Ishikawa (cell line): ENCODE results near the gene MLN.

Experiments used
- CEBPB ChIP-seq: IDR thresholded peaks from 2 replicates; pipeline ENCODE4 v1.6.1; 2012
- CREB1 ChIP-seq: IDR thresholded peaks from 2 replicates; pipeline ENCODE4 v1.6.1; 2012; ENCODE audit warnings: low read depth
- EGR1 ChIP-seq: IDR thresholded peaks from 2 replicates; pipeline ENCODE4 v1.6.1; 2012
- EP300 ChIP-seq: IDR thresholded peaks from 2 replicates; pipeline ENCODE4 v1.6.1; 2012; ENCODE audit warnings: borderline replicate concordance
- FOXM1 ChIP-seq: IDR thresholded peaks from 2 replicates; pipeline ENCODE4 v1.6.1; 2012; ENCODE audit warnings: low read depth, borderline replicate concordance
- NFIC ChIP-seq: IDR thresholded peaks from 2 replicates; pipeline ENCODE4 v1.6.1; 2012
- RAD21 ChIP-seq: IDR thresholded peaks from 2 replicates; pipeline ENCODE4 v1.6.1; 2012; ENCODE audit warnings: low read depth
- TAF1 ChIP-seq: IDR thresholded peaks from 2 replicates; pipeline ENCODE4 v1.6.1; 2012; ENCODE audit warnings: low read depth, mild to moderate bottlenecking
- TCF12 ChIP-seq: IDR thresholded peaks from 2 replicates; pipeline ENCODE4 v1.6.1; 2012; ENCODE audit warnings: low read depth
- TEAD4 ChIP-seq: IDR thresholded peaks from 2 replicates; pipeline ENCODE4 v1.6.1; 2012
- YY1 ChIP-seq: IDR thresholded peaks from 2 replicates; pipeline ENCODE4 v1.6.1; 2012; ENCODE audit warnings: low read depth
- ZBTB7A ChIP-seq: IDR thresholded peaks from 2 replicates; pipeline ENCODE4 v1.6.1; 2012; ENCODE audit warnings: low read depth
- TF ChIP-seq, protein P1 (sequence below): IDR thresholded peaks from 2 replicates; pipeline ENCODE4 v1.6.1; 2012; ENCODE audit warnings: low read depth, mild to moderate bottlenecking
- TF ChIP-seq, protein P2 (sequence below): IDR thresholded peaks from 2 replicates; pipeline ENCODE4 v1.6.1; 2012
- TF ChIP-seq, protein P3 (sequence below): IDR thresholded peaks from 2 replicates; pipeline ENCODE4 v1.6.1; 2012

Gene MLN

DNA sequence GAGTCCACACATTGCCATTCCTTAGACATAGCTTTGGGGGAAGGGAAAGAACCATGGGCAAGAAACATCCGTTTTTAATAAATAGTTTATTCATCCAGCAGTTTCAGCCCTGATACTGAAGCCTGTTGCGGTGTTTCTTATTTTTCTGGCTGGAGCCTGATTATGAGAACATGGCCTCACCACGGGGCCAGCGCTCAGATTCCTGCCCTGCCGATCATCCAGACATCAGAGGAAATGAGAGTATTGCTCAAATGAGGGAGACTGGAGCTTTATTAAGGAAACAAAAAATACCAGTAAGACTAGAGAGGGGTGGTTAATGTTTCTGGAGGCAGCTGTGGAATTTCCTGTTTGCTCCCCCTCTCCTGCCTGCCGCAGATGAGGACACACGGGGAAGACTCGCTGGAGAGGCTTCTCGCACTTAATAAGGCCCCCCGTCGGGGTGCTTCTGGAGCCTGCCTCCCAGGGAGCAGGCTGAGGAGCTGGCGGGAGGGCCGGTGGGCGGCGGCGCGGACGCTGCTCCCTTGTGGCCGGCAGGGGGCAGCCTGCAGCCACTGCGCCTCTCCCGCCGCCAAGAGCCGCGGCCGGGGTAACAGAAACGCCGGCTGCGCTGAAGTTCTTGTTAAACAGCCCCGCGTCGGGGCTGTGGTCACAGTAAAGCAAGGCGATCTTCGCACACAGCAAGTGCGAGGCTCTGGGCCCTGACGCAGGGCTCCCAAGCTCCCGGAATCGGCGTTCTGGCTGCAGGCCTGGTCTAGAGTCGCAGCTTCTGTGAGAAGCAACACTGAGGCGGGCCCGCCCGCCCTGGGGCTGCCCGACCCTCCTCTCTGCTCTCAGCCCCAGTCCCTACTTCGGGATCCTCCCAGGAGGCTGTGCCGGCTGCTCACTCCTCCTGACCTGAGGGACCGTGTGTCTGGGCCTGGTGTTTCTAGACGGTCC is 32.4 kb downstream of the MLN start:
- TF ChIP-seq YY1 (no peak; the same call in 1 of the 2 replicates), TEAD4 (peak; percentile 68), ZBTB7A (0 out of 2 replicates have a peak, but pooled peaks have one; percentile 32), TCF12 (peak; percentile 38; the same call in 1 of the 2 replicates), FOXM1 (peak; percentile 55; the same call in 1 of the 2 replicates), CREB1 (no peak), RAD21 (peak; percentile 82), EP300 (peak; percentile 65), EGR1 (no peak), TAF1 (no peak), NFIC (no peak; the same call in 1 of the 2 replicates), CEBPB (peak; percentile 24)
- TF ChIP-seq, protein P1, sequence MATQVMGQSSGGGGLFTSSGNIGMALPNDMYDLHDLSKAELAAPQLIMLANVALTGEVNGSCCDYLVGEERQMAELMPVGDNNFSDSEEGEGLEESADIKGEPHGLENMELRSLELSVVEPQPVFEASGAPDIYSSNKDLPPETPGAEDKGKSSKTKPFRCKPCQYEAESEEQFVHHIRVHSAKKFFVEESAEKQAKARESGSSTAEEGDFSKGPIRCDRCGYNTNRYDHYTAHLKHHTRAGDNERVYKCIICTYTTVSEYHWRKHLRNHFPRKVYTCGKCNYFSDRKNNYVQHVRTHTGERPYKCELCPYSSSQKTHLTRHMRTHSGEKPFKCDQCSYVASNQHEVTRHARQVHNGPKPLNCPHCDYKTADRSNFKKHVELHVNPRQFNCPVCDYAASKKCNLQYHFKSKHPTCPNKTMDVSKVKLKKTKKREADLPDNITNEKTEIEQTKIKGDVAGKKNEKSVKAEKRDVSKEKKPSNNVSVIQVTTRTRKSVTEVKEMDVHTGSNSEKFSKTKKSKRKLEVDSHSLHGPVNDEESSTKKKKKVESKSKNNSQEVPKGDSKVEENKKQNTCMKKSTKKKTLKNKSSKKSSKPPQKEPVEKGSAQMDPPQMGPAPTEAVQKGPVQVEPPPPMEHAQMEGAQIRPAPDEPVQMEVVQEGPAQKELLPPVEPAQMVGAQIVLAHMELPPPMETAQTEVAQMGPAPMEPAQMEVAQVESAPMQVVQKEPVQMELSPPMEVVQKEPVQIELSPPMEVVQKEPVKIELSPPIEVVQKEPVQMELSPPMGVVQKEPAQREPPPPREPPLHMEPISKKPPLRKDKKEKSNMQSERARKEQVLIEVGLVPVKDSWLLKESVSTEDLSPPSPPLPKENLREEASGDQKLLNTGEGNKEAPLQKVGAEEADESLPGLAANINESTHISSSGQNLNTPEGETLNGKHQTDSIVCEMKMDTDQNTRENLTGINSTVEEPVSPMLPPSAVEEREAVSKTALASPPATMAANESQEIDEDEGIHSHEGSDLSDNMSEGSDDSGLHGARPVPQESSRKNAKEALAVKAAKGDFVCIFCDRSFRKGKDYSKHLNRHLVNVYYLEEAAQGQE = no peak
- TF ChIP-seq, protein P2, sequence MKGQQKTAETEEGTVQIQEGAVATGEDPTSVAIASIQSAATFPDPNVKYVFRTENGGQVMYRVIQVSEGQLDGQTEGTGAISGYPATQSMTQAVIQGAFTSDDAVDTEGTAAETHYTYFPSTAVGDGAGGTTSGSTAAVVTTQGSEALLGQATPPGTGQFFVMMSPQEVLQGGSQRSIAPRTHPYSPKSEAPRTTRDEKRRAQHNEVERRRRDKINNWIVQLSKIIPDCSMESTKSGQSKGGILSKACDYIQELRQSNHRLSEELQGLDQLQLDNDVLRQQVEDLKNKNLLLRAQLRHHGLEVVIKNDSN = no peak
- TF ChIP-seq, protein P3, sequence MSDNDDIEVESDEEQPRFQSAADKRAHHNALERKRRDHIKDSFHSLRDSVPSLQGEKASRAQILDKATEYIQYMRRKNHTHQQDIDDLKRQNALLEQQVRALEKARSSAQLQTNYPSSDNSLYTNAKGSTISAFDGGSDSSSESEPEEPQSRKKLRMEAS = peak; percentile 51; the same call in 1 of the 2 replicates

DNA sequence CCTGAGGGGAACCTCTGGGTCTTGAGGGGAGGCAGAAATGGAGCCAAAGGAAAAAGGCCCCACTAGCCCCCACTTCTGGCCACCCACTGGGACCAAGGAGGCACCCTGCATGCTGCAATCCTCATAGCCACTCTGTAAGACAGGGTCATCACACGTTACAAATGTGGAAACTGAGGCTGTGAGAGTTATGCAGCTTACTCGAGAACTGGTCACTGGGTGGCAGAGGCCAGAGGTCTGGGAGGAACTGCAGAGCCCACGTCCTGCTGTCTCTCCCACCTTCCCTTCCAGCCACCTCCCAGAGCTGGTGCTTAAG is 33.0 kb downstream of the MLN start:
- TF ChIP-seq TEAD4 (no peak), YY1 (no peak), CREB1 (no peak), TAF1 (no peak), RAD21 (no peak), NFIC (no peak)

DNA sequence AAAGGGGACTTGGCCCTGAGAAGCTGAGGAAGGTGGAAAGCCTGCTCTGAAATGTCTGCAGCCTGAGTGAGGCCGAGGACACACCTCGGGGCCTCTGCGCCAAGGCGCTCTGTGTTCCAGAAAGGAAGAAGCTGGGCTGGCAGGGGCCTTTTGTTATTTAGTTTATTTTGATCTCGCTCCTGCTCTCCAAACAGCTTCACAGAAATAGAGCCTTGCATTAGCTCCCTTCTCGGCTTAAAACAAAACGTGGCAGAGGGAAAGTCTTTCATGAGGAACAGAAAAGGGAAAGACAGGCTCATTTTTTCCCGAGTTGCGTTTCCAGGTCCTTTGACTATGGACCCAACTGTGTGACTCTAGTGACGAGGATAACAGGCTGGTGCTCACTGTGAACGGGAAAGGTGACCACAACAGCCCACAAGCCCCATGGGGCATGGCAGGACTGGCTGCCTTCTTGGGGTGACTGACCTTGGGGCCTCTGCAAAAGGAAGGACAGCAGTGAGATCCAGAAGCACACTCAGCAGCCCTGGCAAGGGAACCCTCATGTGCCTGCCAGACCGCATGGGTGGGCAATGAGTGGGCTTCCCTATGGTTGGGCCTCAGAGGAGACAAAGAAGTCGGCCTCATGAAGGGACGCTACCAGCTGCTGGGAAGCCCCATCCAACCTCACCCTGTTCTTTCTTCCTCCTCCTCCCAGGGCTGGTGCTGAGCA is 33.5 kb downstream of the MLN start:
- no peak for TF ChIP-seq FOXM1
- no peak for TF ChIP-seq ZBTB7A
- TF ChIP-seq CEBPB = no peak
- TF ChIP-seq, protein P3 = no peak
- no peak for TF ChIP-seq EGR1
- TF ChIP-seq YY1 = no peak

DNA sequence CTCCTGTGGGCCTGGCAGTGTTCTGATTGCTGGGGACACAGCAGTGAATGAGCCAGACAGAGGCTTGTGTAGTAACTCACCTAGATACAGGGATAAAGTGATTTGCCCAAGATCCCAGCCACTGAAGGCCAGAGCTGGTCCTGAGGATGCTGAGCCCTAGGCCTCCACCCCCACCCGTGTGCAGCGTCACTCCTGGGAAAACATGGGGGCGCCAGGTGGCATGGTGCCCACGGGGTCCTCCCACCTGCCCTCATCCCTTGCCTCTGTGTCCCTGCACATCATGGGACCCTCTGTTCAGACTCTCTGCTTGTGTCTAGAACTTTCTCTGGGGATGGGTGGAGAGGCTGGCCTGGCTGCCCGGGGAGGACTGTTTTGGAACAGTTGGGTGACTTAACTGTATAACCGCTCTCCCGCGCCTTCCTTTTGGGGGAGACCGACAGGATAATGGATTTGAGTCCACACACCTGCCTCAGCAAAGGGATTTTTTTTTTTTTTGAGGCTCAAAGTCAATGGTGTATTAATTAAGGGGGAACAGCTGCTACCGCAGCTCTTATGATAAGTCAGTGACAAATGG is 34.5 kb downstream of the MLN start:
- TF ChIP-seq CREB1 = no peak
- no peak for TF ChIP-seq TEAD4

DNA sequence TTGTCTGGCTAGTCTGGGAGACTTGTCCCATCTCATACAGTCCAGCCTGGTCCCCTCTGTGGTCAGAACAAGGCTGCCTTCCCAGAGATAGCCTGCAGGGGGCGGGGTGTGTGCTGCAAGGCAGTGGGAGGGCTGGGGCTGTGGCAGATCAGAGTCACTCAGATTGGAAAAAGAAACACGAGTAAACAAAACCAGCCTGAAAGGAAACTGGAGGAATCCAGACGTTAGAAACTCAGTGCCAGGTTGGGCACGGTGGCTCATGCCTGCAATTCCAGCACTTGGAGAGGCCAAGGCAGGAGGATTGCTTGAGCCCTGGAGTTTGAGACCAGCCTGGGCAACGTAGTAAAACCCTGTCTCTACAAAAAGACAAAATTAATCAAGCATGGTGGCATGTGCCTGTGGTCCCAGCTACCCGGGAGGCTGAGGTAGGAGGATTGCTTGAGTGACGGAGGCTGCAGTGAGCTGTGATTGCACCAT is 35.1 kb downstream of the MLN start:
- TF ChIP-seq CREB1 (no peak), RAD21 (peak; percentile 74)

DNA sequence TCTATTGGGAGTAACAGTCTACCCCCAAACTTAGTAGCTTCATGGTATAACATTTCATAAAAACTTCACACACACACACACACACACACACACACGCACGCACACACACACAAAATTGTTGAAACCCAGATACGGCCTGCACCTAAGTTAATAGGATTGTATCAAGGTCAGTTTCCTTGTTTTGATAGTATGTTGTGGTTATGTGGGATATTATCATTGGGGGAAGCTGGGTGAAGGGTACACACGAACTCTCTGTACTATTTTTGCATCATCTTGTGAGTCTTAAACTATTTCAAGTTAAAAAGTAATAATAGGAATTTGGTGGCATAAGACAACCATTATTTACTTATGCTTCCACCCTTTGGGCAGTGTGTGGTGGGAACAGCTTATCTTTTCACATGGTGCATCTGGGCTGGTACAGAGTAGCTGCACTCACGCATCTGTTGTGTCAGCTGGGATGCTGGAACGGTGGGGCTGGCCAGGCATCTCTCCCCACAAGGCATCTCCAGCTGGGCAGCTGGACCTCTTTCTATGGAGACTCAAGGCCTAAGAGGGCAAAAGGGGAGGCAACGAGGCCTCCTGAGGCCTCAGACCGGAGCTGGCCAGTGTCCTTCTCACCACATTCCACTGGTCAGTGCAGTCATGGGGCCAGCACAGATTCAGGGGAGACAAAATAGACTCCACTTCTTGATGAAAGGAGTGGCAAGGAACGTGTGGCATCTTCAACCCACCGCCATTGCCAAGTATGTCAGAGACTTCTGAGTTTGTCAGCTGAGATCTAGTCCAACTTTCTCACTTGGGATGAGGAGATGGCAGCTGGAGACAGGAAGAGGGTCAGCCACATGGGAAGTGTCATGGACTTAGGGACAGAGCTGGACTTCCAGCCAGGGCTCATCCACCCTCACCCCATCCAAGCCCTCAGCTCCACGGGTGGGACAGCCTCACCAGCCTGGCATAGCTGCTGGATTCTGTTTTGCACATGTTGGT is 36.6 kb downstream of the MLN start:
- TF ChIP-seq RAD21 (no peak), CREB1 (no peak), TEAD4 (no peak), NFIC (no peak), TAF1 (no peak), ZBTB7A (no peak), FOXM1 (no peak), EP300 (no peak), CEBPB (no peak), YY1 (no peak), TCF12 (no peak), EGR1 (no peak)
- TF ChIP-seq, protein P1 = no peak
- TF ChIP-seq, protein P2 = no peak
- TF ChIP-seq, protein P3 = no peak
